GM19463 (cell line): ENCODE results near the gene ECE1.

Experiments used
- ATAC-seq: cut with Tn5 transposase; IDR thresholded peaks from one replicate; pipeline ENCODE4 v1.9.1; 2021; ENCODE audit warnings: mild to moderate bottlenecking, moderate library complexity; ENCODE audit not compliant: unreplicated experiment

Gene ECE1

DNA sequence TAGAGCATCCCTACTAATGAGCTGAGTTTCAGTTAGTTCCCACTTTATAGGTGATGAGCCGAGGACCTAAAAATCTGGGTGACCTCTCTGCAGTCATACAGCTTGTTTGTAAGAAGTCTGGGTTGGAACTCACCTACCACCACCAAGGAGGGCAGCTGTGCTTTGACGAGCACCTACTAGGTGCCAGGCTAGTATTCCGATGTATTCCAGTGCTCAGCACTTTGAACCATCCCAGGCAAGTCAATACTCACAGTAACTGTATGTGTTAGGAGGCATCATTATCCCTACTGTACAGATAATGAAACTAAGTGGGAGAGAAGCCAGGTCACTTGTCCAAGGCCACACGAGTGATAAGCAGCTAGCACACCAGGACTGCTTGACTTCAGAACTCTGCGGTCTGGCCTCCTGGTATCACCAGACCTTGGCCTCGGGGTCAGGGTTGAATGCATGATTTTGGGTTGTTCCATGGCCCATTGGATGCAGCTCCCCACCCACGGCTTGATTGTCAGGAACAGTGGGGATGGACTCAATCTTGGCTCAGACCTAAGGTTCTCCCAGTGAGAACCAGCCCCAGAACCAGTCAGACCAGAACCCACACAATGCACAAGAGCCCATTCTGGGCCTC is 20.7 kb downstream of the ECE1 start:
- ATAC-seq: no peak

DNA sequence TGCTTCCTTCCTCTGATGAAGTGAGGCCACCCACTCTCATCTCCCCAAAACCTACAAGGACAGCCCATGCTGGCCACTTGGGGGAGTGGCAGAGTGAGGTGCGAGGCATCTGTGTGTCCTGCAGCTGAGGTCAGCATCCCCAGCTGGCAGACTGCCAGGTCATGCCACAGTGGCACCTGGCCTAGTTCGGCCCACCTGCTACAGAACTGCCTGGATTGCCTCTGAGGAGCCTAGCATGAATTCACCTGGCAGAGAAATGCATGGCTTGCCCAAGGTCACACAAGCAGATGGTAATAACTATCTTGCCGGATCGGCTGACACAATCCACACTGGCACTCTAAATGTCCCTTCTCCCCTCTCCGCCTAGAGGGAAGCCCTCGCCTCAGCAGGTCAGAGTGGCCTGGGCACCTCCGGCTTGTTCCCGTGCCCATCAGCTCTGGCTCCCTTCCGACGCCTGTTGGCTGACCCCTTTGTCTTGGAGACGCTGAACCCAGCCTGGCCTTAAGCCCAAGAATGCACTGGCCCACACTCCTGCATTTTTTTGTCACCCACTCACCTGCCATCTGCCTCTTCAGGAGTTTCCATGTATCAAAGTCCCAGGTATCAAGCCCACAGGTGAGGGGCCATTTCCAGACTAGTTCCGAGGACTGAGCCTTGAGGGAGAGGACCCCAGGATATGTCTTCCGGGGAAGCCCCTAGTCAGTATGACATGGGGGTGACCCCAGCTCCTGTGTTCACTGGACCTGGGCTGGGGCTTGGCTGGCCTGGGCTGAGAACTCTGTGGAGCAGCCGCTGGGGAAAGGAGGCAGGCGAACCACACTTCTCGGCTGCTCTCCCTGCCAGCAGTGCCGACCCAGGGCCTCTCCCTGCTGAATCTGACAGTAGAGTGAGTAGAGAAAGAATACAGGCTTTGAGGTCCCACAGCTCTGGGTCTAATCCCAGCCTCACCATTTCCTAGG is 21.7 kb downstream of the ECE1 start:
- no peak for ATAC-seq

- ATAC-seq: no peak
Observed at GRCh38 chr1:21267191-21268077, 22.8 kb downstream of the ECE1 start.

- ATAC-seq: no peak
Observed at GRCh38 chr1:21266119-21266774, 24.0 kb downstream of the ECE1 start.

DNA sequence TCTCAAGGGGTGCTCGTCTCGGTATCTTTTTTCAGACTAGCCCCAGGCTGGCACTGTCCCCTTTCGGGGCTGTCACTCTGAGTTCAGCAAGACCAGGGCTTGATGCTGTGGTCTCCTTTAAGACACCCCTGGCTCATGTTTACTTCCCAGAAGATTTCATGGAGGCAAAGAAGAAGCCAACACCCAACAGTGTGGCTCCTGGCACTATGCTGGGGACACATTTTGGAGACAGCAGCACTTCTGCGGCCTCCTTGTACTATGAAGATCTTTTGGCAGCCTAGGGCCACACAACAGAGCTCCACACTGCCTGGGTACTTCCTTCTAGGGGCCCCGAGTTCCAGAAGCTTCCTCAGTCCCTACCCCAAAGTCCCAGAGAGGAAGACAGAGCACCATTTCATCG is 24.6 kb downstream of the ECE1 start:
- no peak for ATAC-seq

DNA sequence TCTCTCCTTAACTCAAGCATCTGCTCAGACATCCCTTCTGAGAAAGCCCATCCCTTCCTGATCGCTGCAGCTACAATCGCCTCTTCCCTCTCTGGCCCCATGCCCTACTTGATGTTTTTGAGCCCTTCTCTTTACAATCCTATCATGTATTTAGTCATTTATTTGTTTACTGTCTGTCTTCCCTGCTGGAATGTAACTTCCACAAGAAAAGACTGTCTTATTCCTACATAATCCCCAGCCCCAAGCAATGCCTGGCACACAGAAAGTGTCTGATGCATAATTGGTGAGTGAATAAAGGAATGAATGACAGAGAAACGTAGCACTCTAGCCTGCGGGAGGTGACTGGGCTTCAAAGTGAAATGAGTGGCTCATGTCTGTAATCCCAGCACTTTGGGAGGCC is 25.4 kb downstream of the ECE1 start:
- ATAC-seq: no peak

DNA sequence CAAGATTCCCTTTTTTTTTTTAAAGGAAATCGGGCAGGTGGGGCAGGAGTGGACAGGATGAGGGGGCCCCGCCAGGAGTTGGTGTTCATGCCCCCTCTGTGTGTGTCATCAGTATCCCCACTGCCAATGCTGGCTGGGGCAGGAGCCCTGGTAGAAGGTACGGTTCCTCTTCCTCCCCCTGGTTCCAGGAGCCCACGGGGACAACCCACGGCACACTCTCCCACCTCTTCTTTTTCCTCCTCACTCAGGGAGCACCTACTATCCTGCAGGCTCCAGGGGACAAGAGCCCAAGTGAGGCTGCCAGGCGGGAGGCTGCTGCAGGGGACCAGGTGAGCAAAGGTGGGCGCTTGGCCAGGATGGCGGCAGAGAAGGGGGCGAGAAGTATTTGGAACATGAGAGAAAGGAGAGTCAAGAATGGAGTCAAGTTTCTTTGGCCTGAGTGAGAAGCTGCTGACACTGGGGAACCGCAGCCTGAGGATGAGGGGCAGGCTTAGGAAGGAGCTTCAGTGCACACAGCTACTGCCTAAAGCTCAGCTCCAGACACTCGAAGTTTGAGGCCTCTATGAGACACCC is 26.5 kb downstream of the ECE1 start:
- ATAC-seq: no peak

DNA sequence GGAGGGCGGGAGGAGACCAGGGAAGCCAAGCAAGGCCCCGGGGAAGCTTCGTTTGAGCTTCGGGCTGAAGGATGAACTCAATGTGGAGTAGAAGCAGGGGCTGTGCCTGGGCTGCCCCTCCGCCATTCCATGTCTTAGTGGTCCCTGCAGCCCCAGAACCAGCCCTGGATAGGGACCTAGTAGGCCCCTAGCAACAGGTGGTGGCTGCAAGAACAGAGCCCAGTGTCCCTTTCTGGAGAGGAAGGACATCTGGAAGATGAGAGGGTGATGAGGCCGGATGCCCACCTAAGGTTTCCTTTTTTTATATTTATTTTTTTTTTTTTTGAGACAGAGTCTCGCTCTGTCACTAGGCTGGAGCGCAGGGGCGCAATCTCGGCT is 27.2 kb downstream of the ECE1 start:
- no peak for ATAC-seq

- ATAC-seq: no peak
Observed at GRCh38 chr1:21262293-21263051, 27.8 kb downstream of the ECE1 start.

- ATAC-seq: no peak
Observed at GRCh38 chr1:21261551-21262292, 28.5 kb downstream of the ECE1 start.

DNA sequence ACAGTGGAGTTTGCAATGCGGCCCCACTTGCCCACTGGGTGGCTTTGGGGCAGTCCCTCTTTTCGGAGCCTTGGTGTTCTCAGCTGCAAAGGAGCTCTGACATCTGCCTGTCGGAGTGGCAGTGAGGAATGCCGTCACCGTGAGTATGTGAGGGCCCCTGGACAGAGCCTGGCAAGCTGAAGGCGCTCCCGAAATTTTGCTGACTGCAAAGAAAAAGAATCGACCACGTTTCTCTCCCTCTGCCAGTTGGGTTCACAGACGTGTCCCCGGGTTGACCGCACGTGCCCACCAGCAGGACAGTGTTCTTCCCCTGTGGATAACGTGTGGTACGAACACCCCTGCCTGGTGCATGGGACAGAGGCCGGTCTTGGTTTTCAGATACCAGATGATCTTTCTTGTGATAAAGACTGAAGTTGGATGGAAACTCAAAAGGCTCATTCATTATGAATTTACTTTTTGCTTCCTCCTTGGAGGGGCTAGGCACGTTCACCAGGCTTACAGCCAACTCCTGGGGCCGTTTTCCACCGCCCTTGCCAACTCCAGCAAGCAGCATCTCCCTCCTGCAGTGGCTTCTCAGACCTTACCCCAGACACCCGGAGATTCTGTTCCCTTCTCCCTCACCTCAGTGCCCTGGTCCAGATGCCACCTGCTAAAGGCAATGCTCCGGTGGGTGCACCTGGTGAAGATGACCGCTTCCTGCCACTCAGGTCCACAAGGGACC is 29.7 kb downstream of the ECE1 start:
- ATAC-seq: no peak

DNA sequence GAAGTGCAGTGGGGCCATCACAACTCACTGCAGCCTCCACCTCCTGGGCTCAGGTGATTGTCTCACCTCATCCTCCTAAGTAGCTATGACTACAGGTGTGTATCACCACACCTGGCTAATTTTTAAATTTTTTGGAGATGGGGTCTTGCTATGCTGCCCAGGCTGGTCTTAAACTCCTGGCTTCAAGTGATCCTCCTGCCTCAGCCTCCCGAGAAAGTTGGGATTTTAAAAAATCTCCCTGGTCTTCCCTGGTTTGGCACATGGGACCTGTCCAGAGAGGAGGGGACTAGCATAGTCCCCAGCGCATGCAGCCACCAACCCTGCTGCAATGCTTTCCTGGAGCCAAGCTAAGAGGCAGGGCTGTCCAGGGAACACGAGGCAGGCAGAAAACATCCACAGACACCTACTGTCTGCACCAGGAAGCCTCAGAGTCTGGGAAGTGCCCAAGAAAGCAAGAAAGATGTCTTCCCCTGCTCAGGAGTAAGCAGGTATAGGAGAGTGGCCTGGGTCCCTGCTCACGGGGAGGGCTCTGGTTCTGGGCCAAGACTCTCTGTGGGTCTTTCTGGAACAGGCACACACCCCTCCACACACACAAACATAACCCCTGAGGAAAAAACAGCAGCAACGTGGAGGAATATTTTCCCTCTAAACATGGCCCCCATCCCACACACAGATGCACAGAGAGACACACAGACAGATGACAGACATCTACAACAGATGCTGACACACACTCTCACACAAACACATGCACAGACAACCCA is 30.8 kb downstream of the ECE1 start:
- no peak for ATAC-seq

DNA sequence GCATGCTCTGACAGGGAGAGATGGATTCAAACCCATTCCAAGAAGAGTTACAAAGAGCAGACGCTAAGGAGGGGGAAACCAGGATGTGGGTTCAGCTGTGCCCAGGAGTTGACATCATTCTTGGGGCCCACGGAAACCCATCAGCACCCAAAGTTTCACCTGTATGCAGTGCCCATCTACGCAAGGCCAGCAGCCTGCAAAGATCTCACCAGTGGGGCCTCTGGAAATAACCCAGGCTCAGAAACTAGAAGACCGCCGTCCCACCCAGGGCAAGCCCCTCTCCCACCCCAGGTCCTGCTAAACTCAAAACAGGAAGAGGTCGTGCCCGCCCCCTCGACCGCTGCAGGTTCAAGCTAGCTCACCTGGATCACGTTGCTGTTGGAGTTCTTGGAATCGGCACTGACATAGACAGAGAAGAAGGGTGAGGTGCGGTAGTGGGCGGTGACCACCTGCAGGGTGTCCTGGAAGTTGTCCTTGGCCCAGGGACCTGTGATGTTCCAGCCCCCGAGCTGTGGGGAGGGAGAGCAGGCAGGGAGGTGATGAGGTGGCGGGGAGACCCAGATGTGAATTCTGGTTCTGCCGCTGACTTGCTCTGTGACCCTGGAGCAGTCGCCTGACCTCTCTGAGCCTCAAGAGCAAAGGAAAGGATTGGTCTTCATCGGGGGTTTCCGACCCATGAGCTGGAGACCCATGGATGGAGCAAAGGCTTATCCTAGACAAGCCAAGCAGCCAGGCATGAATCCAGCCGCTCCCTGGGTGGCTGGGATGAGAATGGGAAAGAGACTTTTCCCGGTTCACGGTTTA is 31.7 kb downstream of the ECE1 start:
- no peak for ATAC-seq

DNA sequence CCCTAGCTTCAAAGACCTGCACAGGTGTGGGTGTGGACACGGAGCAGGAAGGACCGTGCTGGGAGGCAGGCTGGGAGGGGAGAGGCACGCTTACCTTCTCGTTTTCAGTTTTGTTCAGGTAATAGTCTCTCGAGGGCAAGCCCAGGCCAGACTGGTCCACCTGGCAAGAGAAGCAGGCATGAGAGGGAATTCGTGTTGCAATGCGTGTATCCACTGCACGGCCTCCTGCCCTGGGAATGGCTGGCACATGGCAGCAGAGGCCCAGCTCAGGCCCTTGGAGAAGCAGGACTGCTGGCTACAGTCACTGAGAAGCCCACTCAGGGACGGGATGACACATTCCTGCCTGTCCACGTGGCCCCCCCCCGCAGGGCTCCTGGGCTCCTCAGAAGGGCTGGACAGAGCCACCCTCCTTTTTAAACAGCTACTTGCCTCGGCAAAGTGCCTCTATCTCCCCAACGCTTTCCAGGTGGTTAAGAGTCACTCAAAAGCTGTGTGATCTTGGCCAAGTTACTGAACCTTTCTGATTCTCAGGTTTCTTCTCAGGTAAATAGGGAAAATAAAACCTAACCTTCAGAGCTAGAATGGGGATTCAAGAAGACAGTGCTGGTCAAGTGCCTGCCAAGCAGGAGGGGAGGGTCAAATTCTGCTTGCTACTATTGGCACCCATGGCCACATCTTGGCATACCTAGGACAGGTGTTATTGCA is 32.7 kb downstream of the ECE1 start:
- no peak for ATAC-seq

GRCh38 chr1:21256776-21257175 is 33.5 kb downstream of the ECE1 start:
- ATAC-seq: no peak

DNA sequence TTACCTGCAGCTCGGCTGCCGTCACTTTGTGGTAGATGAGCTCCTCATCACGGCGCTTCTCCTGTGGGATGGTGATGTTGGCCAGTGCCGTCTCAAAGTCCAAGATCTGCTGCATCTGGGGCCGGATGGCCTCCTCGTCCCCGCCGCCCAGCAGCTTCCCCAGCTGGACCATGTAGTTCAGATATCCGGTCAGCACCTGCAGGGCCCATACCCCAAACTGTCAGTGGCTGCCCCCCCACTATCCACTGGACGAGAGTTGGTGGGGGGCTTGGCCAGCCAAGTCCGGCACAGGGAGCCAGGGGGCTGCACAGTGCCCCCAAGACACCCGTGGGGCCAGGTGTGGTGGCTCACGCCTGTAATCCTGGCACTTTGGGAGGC is 34.3 kb downstream of the ECE1 start:
- ATAC-seq: no peak
